ENCODE results near the gene SLC35E3. TPM values are rescaled to one million over a fixed set of nuclear protein-coding genes. Genes with fewer than 3 reads are reported as not detected.

SLC35E3 gene
- total RNA-seq, 4 donors from 2014 or later: 2.8 to 6.9 (median 3.7) TPM

- no peak for TF ChIP-seq CTCF (IDR thresholded peaks at IDR 0.05)
- ATAC-seq (ENCODE audit: low FRiP score) (no peak), DNase-seq (ENCODE audit: low spot score) (no peak)
These were observed 31.1 kb downstream of the SLC35E3 start for GRCh38 chr12:68776976-68777610.

GRCh38 chr12:68779280-68779679 lies 33.3 kb downstream of the SLC35E3 start:
- DNase-seq (ENCODE audit: low spot score): no peak
- no peak for ATAC-seq (ENCODE audit: low FRiP score)
- no peak for TF ChIP-seq CTCF (IDR thresholded peaks at IDR 0.05)

- TF ChIP-seq CTCF (IDR thresholded peaks at IDR 0.05): no peak
- no peak for DNase-seq (ENCODE audit: low spot score)
- ATAC-seq (ENCODE audit: low FRiP score): no peak
These were observed 34.8 kb downstream of the SLC35E3 start for GRCh38 chr12:68780731-68781130.

GRCh38 chr12:68781728-68782127 lies 35.8 kb downstream of the SLC35E3 start:
- DNase-seq (ENCODE audit: low spot score) (no peak), ATAC-seq (ENCODE audit: low FRiP score) (no peak)
- TF ChIP-seq CTCF (IDR thresholded peaks at IDR 0.05): no peak

- TF ChIP-seq CTCF (IDR thresholded peaks at IDR 0.05): no peak
- ATAC-seq (ENCODE audit: low FRiP score): no peak
- no peak for DNase-seq (ENCODE audit: low spot score)
These were observed 38.0 kb downstream of the SLC35E3 start for GRCh38 chr12:68784015-68784414.

- no peak for TF ChIP-seq CTCF (IDR thresholded peaks at IDR 0.05)
- ATAC-seq (ENCODE audit: low FRiP score): no peak
- DNase-seq (ENCODE audit: low spot score): no peak
These were observed 39.4 kb downstream of the SLC35E3 start for GRCh38 chr12:68785358-68785757.

- no peak for TF ChIP-seq CTCF (IDR thresholded peaks at IDR 0.05)
- ATAC-seq (ENCODE audit: low FRiP score): no peak
- no peak for DNase-seq (ENCODE audit: low spot score)
These were observed 39.8 kb downstream of the SLC35E3 start for GRCh38 chr12:68785823-68786222.

All from omental fat pad (tissue), 4 donors.